ENCODE results near the gene PMM1.

The PMM1 gene

DNA sequence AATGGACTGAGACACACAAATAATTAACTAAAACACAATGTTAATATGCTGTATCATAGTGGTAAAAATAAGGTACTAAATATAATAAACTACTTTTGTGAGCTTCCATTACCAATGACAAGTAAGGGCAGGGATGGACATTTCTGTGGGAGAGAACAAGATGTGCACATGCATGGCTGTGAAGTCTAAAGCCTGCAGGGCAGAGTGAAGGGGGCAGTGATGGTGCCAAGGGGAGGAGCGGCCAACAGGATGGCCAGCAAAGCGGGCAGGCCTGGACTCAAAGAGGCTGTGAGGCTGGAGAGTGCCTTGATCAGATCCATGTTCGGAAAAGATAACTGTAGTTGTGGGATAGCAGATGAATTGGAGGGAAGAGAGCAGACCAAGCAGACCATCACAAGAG is 18.7 kb upstream of the PMM1 start:
- no peak for DNase-seq (ENCODE audit: low read depth)
- no peak overlapping the region for H3K4me3 ChIP-seq (ENCODE audit: control insufficient read depth, low read depth, low read length)
- TF ChIP-seq, protein P1, sequence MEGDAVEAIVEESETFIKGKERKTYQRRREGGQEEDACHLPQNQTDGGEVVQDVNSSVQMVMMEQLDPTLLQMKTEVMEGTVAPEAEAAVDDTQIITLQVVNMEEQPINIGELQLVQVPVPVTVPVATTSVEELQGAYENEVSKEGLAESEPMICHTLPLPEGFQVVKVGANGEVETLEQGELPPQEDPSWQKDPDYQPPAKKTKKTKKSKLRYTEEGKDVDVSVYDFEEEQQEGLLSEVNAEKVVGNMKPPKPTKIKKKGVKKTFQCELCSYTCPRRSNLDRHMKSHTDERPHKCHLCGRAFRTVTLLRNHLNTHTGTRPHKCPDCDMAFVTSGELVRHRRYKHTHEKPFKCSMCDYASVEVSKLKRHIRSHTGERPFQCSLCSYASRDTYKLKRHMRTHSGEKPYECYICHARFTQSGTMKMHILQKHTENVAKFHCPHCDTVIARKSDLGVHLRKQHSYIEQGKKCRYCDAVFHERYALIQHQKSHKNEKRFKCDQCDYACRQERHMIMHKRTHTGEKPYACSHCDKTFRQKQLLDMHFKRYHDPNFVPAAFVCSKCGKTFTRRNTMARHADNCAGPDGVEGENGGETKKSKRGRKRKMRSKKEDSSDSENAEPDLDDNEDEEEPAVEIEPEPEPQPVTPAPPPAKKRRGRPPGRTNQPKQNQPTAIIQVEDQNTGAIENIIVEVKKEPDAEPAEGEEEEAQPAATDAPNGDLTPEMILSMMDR (IDR thresholded peaks at IDR 0.05; ENCODE audit: control insufficient read depth, insufficient read depth, low read depth, low read length, missing control alignments): no peak

GRCh38 chr22:41603873-41604332 is 14.3 kb upstream of the PMM1 start:
- TF ChIP-seq, protein P1 (IDR thresholded peaks at IDR 0.05; ENCODE audit: control insufficient read depth, insufficient read depth, low read depth, low read length, missing control alignments): no peak
- DNase-seq (ENCODE audit: low read depth): no peak
- H3K4me3 ChIP-seq (ENCODE audit: control insufficient read depth, low read depth, low read length): no peak overlapping the region

GRCh38 chr22:41600976-41601375 is 11.3 kb upstream of the PMM1 start:
- no peak for DNase-seq (ENCODE audit: low read depth)
- TF ChIP-seq, protein P1 (IDR thresholded peaks at IDR 0.05; ENCODE audit: control insufficient read depth, insufficient read depth, low read depth, low read length, missing control alignments): no peak
- no peak overlapping the region for H3K4me3 ChIP-seq (ENCODE audit: control insufficient read depth, low read depth, low read length)

DNA sequence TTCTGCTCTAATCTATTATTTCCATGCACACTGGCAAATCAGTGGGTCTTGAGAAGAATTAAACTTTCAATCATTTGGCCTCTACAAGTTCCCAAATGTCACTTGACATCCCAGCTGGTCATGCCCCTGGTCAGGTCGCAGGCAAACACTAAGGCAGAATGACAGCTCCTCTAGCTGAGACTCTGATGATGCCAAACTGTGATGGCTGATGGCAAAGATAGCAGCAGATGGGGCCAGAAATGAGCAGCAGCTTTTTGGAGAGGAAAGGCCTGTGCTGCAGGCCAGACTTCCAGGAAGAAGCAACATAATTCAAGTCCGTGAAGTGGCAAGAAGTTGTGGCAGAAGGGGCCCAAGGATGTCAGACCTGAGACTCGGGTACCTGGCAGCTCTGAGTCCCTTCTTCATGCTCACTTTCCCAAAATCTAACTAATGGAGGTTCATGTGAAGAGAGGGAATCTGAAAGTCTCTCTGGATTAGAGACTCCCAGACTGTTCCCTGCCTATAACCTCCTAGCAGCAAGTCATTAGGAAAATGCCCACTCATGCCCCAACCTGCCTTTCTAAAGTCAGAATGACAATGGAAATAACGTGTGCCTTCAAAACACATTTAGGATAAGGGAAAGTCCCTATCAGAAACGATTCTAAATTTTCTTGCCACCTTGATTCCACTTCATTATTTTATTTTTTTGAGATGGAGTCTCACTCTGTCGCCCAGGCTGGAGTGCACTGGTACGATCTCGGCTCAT is 9.4 kb upstream of the PMM1 start:
- H3K4me3 ChIP-seq (ENCODE audit: control insufficient read depth, low read depth, low read length): no peak overlapping the region
- no peak for DNase-seq (ENCODE audit: low read depth)
- TF ChIP-seq, protein P1 (IDR thresholded peaks at IDR 0.05; ENCODE audit: control insufficient read depth, insufficient read depth, low read depth, low read length, missing control alignments): no peak

GRCh38 chr22:41598081-41598480 is 8.4 kb upstream of the PMM1 start:
- TF ChIP-seq, protein P1 (IDR thresholded peaks at IDR 0.05; ENCODE audit: control insufficient read depth, insufficient read depth, low read depth, low read length, missing control alignments): no peak
- no peak overlapping the region for H3K4me3 ChIP-seq (ENCODE audit: control insufficient read depth, low read depth, low read length)
- DNase-seq (ENCODE audit: low read depth): no peak

GRCh38 chr22:41597635-41597953 is 8.0 kb upstream of the PMM1 start:
- H3K4me3 ChIP-seq (ENCODE audit: control insufficient read depth, low read depth, low read length): no peak overlapping the region
- no peak for DNase-seq (ENCODE audit: low read depth)

More at GRCh38 chr22:41597635-41597953, 8.0 kb upstream of the PMM1 start:
- TF ChIP-seq, protein P1 (IDR thresholded peaks at IDR 0.05; ENCODE audit: control insufficient read depth, insufficient read depth, low read depth, low read length, missing control alignments): no peak
